Measurements from ENCODE around the gene C4orf50. TPM values are rescaled to one million over a fixed set of nuclear protein-coding genes. Genes with fewer than 3 reads are reported as not detected.

Gene C4orf50
- total and polyA plus RNA-seq, 2 of the 4 experiments (the other 2 are of a cell fraction): not detected

DNA sequence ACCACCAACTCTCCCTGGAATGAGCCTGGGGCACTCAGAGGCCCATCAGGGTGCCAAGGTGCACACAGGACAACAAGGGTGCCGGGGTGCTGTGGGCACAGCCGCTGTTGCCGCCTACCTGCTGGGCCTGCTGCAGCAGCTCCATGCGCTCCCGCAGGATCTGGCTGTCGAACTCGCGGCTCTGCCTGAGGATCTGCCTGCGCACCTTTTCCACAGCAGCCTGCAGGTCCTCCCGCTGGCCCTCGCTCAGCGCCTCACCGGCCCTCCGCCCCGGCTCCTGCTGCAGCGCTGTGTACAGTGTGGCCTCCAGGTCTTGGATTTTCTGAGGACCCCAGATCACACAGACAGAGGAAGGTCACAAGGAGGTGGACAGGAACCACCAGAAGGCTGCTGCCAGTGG is 17.6 kb upstream of the C4orf50 start:
- H3K27ac ChIP-seq (ENCODE audit: insufficient read depth, low read length): no peak overlapping the region
- H2AK9ac ChIP-seq (replicated peaks; ENCODE audit: low read depth, low read length, poor library complexity): no peak overlapping the region
- H3K56ac ChIP-seq (ENCODE audit: extremely low read depth, insufficient read depth, low read length): no peak overlapping the region
- no peak overlapping the region for H4K91ac ChIP-seq (ENCODE audit: insufficient read depth, low read depth, low read length)
- intact Hi-C loops (cut with micrococcal nuclease): no loop called here
- ChIA-PET POLR2A (ENCODE audit: unreplicated experiment) (no interaction called here), CTCF (no interaction called here)
- H2AFZ ChIP-seq (replicated peaks; ENCODE audit: low read length, poor library complexity): no peak overlapping the region
- no peak overlapping the region for H3K18ac ChIP-seq (ENCODE audit: low read depth, low read length)
- no peaks in the 10 kb centered on the region for H3K27me3 ChIP-seq (ENCODE audit: control insufficient read depth, insufficient read depth, low read length)
- no peak overlapping the region for H3K4me2 ChIP-seq (ENCODE audit: low read depth, low read length)
- H3K23ac ChIP-seq (ENCODE audit: low read depth, low read length): no peak overlapping the region
- no peaks in the 10 kb centered on the region for H4K20me1 ChIP-seq (ENCODE audit: insufficient read depth, low read length)
- no peak overlapping the region for H2BK20ac ChIP-seq (ENCODE audit: low read depth, low read length)
- dilution Hi-C loops (cut with HindIII; ENCODE audit: low sequenced_read_pairs, unreplicated experiment): no loop called here
- BruUV-seq (replicated peaks): no TSS peak
- H3K36me3 ChIP-seq (ENCODE audit: control insufficient read depth, insufficient read depth, low read length): no peaks in the 10 kb centered on the region
- no peak overlapping the region for H2AK5ac ChIP-seq (ENCODE audit: low read depth, low read length)
- H3K4me1 ChIP-seq (ENCODE audit: control insufficient read depth, insufficient read depth, low read length): no peaks in the 10 kb centered on the region
- peaks cover 2% of the 10 kb centered on the region; the same call in 1 of the 2 replicates for H3K9me3 ChIP-seq (ENCODE audit: control insufficient read depth, insufficient read depth, low read length)
- no peaks in the 10 kb centered on the region for H3K9me1 ChIP-seq (ENCODE audit: insufficient read depth, low read length)
- no peaks in the 10 kb centered on the region for H3K79me1 ChIP-seq (ENCODE audit: low read depth in 1 of 2, low read length in 2 of 2)
- TF ChIP-seq BHLHE40 (IDR thresholded peaks at IDR 0.05; ENCODE audit: low read depth, low read length): no peak
- TF ChIP-seq MXI1 (IDR thresholded peaks at IDR 0.05; ENCODE audit: borderline replicate concordance, low read depth, low read length): no peak
- no peak for TF ChIP-seq FOS (IDR thresholded peaks at IDR 0.05; ENCODE audit: low read depth, low read length)
- TF ChIP-seq, protein P1, sequence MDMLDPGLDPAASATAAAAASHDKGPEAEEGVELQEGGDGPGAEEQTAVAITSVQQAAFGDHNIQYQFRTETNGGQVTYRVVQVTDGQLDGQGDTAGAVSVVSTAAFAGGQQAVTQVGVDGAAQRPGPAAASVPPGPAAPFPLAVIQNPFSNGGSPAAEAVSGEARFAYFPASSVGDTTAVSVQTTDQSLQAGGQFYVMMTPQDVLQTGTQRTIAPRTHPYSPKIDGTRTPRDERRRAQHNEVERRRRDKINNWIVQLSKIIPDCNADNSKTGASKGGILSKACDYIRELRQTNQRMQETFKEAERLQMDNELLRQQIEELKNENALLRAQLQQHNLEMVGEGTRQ (IDR thresholded peaks at IDR 0.05; ENCODE audit: low read depth, low read length): no peak
- TF ChIP-seq RCOR1 (IDR thresholded peaks at IDR 0.05; ENCODE audit: insufficient replicate concordance, low read length): no peak
- TF ChIP-seq RAD21 (IDR thresholded peaks at IDR 0.05; ENCODE audit: low read length): no peak
- TF ChIP-seq SMC3 (IDR thresholded peaks at IDR 0.05; ENCODE audit: low read depth, low read length): no peak
- no peak for TF ChIP-seq MAZ (IDR thresholded peaks at IDR 0.05; ENCODE audit: borderline replicate concordance, low read depth, low read length)
- TF ChIP-seq CHD1 (IDR thresholded peaks at IDR 0.05; ENCODE audit: low read depth, low read length): no peak
- TF ChIP-seq, protein P2, sequence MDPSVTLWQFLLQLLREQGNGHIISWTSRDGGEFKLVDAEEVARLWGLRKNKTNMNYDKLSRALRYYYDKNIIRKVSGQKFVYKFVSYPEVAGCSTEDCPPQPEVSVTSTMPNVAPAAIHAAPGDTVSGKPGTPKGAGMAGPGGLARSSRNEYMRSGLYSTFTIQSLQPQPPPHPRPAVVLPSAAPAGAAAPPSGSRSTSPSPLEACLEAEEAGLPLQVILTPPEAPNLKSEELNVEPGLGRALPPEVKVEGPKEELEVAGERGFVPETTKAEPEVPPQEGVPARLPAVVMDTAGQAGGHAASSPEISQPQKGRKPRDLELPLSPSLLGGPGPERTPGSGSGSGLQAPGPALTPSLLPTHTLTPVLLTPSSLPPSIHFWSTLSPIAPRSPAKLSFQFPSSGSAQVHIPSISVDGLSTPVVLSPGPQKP (IDR thresholded peaks at IDR 0.05; ENCODE audit: borderline replicate concordance, low read depth, low read length): no peak
- TF ChIP-seq RFX5 (IDR thresholded peaks at IDR 0.05; ENCODE audit: low read depth, low read length): no peak
- no peak for TF ChIP-seq MAFK (IDR thresholded peaks at IDR 0.05; ENCODE audit: low read depth, low read length)
- TF ChIP-seq, protein P3, sequence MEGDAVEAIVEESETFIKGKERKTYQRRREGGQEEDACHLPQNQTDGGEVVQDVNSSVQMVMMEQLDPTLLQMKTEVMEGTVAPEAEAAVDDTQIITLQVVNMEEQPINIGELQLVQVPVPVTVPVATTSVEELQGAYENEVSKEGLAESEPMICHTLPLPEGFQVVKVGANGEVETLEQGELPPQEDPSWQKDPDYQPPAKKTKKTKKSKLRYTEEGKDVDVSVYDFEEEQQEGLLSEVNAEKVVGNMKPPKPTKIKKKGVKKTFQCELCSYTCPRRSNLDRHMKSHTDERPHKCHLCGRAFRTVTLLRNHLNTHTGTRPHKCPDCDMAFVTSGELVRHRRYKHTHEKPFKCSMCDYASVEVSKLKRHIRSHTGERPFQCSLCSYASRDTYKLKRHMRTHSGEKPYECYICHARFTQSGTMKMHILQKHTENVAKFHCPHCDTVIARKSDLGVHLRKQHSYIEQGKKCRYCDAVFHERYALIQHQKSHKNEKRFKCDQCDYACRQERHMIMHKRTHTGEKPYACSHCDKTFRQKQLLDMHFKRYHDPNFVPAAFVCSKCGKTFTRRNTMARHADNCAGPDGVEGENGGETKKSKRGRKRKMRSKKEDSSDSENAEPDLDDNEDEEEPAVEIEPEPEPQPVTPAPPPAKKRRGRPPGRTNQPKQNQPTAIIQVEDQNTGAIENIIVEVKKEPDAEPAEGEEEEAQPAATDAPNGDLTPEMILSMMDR (conservative IDR thresholded peaks at IDR 0.05; ENCODE audit: low read depth, low read length): no peak
- TF ChIP-seq CEBPB (IDR thresholded peaks at IDR 0.05; ENCODE audit: low read depth, low read length): no peak
- TF ChIP-seq NFE2L2 (IDR thresholded peaks at IDR 0.05; ENCODE audit: low read depth, low read length): no peak
- TF ChIP-seq POLR2A (IDR thresholded peaks at IDR 0.05; ENCODE audit: low read depth, low read length): no peak
- H2BK15ac ChIP-seq (ENCODE audit: low read depth, low read length): no peak overlapping the region
- ATAC-seq (ENCODE audit: low read depth): no peak
- WGBS, 2 experiments (ENCODE audit: extremely low coverage in 2 of 2, insufficient read length in 1 of 2): 79% methylated on average over 11 of the region's 16 CpGs; no CpG with 5 or more reads in 1 of the 2 experiments
- no peak overlapping the region for H3K4ac ChIP-seq (ENCODE audit: low read depth, low read length)
- H4K8ac ChIP-seq (ENCODE audit: low read depth in 2 of 2, low read length in 2 of 2): no peak overlapping the region
- no peak overlapping the region for H2BK120ac ChIP-seq (ENCODE audit: low read depth, low read length)
- no peak overlapping the region for H3K14ac ChIP-seq (replicated peaks; ENCODE audit: low read depth, low read length)
- H4K5ac ChIP-seq (ENCODE audit: low read depth, low read length): no peak overlapping the region
- in situ Hi-C loops (cut with MboI; ENCODE audit: low sequenced_read_pairs): loop anchor here (25.0 kb wide), 2 partner anchors 102 to 402 kb away; no protein-coding TSS in a partner anchor
- H2BK5ac ChIP-seq (ENCODE audit: low read depth, low read length, poor library complexity, severe bottlenecking): no peak overlapping the region
- no peak overlapping the region for H3K9ac ChIP-seq (ENCODE audit: low read depth, low read length)
- no peak overlapping the region for H3K4me3 ChIP-seq (ENCODE audit: insufficient read depth, low read depth, low read length)
- no peak for DNase-seq

Measured in IMR-90 (cell line).